HPDE6-E6E7 (cell line): ENCODE measurements around the gene ULK1.
"Not testable (repeated sequence)": the region's sequence is repeated elsewhere in the genome, so short reads cannot be mapped to it uniquely, and the experiment has no call there.

ENCODE experiments used
- DNase-seq: peaks from one replicate; pipeline ENCODE4 v3.0.0; 2011; ENCODE audit warnings: missing footprints; ENCODE audit errors: extremely low spot score

ULK1 gene

DNA sequence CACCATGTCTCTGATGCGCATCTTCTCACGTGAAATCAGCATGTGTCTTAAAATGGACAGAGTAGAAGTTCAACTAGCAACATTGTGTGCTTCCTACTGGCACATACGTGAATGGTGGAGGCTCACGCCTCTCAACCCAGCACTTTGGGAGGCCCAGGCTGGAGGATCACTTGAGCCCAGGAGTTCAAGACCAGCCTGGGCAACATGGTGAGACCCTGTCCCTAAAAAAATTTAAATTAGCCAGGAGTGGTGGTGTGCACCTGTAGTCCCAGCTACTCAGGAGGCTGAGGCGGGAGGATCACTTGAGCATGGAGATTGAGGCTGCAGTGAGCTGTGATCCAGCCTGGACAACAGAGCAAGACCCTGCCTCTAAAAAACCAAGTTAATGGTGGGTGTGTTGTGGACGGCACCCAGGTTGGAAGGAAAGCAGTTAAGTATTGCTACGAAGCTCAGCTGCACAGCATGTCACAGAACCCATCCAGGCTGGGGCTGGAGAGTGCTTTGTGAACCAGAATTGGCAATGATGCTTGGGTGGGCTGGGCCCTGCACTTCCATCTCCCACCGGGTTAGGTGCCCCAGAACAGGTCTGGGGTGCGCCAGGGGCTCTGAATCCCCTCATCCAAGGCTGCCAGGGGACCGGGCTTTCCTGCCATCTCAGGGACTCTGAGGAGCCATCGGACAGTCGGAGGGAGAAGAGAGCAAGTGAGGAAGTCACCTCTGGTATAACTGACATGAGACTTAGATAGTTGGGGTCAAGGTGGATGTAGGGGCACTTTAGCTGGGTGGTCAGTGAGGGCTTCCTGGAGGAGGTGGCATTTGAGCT is 33.0 kb upstream of the ULK1 start:
- no peak for DNase-seq

GRCh38 chr12:131862084-131862441 is 32.4 kb upstream of the ULK1 start:
- DNase-seq = no peak

- no peak for DNase-seq
Measured at GRCh38 chr12:131862600-131862993, 31.8 kb upstream of the ULK1 start.

GRCh38 chr12:131862994-131863710 is 31.3 kb upstream of the ULK1 start:
- no peak for DNase-seq

DNA sequence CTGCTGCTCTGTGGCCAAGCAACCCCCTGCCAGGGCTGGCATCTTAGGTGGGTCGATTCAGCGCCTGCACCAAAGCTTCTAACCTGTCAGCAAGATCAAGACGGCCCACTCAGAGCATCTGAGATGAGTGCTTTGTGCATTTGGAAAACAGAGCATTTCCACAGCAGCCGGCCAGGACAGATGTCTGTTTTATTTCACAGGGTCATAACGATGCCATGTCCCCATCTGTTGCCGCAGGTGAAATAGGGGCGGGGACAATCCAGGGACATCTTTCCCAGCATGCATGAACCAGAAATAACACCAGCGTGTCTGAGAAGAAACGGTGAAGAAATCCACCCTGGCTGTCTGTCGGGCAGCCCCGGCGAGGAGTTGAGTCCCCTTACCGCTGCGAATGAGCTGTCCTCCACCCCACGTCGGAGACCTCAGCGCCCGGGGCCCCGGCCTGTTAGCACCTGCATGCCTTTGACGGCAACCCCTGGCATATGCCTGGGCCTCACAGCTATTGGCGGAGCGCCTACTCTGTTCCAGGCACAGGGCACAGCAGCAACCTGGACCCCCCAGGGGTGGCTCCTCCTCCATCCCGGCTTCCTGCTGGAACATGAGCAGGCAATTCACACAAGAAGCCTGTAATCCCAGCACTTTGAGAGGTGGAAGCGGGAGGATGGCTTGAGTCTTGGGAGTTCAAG is 30.6 kb upstream of the ULK1 start:
- DNase-seq = no peak

DNA sequence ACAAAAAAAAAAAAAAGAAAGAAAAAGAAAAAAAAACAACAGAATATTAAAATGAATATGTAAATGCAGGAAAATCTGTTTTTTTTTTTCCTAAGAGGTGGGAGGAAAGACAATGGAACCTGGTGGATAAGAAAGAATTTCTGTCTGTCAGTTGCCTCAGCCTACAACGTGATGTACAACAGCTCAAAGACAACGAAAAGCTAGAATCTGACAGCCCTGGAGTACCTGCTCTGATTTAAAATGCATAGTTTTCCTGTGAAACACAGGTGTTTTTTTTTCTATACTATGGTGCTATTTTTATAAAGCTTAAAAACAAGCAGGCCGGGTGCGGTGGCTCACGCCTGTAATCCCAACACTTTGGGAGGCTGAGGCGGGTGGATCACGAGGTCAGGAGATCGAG is 30.0 kb upstream of the ULK1 start:
- no peak for DNase-seq

DNA sequence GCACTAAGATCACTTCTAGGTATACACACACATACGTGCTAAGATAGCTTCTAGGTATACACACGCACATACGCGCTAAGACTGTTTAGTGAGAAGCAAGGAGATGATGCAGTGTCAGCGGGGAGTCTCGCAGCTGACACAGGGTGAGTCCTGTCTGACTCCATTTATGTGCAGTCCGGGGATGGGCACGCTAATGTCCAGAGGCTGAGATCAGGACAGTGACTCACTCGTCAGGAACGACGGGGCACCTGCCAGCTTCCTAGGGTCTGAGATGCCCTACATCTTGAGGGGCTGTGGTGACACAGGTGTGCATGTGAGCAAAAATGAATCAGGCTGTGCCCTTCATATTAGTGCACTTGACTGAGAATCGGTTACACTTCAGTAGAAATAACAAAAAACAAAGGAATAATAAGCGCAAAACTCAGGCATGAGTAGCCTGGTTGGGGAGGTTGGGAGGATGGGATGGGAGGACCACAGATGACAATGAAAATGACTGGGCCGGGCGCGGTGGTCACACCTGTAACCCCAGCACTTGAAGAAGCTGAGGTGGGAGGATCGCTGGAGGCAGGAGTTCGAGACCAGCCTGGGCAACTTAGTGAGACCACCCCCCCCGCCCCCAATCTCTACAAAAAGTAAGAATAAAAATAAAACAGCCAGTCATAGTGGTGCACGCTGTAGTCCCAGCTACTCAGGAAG is 29.1 kb upstream of the ULK1 start:
- peak; percentile 82 for DNase-seq

GRCh38 chr12:131867471-131867870 is 27.0 kb upstream of the ULK1 start:
- DNase-seq = no peak

DNA sequence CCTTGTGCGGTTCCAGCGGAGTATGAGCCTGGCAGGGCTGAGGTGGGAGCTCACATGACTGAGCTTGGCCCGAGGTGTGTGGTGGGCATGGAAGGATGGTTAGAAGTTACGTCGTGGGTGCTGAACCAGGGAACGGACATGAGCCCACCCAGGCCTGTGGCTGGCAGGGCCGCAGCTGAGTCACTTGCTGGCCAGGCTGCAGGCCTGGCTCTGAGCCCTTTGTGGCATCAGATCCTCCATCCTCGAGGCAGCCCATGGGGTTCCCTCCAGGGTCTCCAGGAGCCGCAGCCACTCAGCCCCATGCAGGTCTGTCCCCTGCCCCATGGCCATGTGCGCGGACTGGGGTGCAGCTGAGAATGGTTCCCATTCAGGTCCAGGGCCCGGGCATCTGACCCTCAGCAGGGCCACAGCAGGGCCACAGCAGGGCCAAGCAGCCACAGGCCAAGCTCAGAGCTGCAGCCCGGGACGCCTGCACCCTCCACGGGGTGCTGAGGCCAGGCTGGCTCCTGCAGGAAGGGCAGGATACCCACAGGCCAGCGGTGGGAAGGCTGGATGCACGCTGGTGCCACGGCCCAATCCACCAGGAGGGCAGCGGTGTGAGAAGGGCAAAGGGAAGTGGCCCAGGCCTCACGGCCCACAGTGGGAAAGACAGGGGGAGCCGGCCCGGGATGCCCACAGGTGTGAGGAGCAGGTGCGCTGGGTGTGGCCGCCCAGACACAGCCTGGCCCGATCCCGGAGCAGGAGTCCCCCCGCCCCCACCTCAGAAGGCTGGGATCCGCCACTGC is 26.3 kb upstream of the ULK1 start:
- no peak for DNase-seq

GRCh38 chr12:131869871-131870418 is 24.5 kb upstream of the ULK1 start:
- DNase-seq = no peak

GRCh38 chr12:131871677-131872076 is 22.7 kb upstream of the ULK1 start:
- DNase-seq = no peak

DNA sequence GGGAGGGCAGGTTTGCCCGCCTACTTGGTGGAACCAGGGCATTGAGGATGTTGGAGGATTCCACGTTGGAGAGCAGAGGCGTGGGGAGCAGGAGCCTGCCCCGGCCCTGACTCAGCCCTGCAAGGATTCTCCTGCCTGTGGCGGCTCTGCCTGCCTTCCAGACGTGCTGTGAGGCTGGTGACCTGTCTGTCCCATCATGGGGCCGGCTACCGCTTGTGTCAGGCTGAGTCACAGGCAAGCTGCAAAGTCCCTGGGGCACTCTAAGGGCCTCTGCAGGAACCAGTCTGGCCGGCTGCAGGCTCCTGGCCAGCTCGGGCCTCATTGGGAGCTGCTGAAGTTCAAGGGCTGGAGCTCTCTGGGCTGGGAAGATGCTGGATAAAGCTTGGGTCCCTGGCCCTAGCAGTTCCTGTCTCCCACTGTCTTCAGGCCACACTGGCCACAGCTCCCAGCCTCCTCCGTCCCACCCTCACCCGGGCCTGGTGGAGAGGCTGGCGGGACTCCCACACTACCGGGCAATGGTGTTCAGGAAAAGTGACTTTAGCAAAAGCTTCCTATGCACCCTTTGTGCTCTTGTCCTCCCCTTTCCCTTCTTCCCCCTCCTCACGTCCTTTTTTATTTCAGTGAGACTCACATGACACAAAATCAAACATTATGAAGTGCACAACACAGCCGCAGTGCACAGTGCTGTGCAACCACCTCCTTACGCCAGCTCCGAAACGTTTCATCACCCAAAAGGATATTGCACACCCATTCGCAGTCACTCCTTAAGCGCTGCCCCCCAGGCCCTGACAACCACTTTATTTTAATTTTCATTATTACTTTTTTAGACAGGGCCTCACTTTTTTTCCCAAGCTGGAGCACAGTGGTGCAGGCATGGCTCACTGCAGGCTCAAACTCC is 22.0 kb upstream of the ULK1 start:
- peak; percentile 88 for DNase-seq

GRCh38 chr12:131873293-131873692 is 21.1 kb upstream of the ULK1 start:
- no peak for DNase-seq

DNA sequence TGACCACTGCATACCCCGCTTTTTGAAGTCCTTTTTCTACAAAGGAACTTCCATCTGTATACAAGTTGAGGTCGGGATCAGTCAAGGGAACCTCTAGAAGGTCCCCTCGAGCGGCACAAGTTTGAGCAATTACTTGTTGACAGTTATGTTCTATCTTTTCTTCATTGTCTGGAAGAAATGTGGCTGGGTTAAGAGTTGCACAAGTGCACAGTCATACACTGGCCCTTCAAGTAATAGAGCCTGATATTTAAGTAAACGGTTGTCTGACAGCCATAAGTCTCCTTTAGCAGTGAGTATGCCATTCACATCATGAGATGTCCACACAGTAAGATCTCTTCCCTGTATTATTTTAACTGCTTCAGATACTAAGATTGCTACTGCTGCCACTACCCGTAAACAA is 19.4 kb upstream of the ULK1 start:
- not testable (repeated sequence) for DNase-seq

DNA sequence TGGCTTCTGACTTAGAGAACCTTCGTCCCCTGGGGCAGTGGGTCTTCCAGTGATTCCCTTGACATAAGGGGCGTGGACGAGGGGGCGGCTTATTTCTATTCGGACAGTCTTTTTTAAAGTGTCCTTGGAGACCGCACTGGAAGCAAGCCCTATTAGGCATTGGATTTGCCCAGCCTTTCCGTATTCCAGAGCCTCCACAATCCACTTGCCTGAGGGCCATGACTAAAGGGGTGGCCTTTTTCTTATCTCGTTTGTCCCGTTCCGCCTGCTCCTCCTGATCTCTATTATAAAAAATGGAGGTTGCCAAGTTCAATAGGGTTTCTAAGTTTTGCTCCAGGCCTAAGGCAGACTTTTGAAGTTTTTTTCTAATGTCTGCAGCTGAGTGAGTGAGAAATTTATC is 17.2 kb upstream of the ULK1 start:
- not testable (repeated sequence) for DNase-seq

DNA sequence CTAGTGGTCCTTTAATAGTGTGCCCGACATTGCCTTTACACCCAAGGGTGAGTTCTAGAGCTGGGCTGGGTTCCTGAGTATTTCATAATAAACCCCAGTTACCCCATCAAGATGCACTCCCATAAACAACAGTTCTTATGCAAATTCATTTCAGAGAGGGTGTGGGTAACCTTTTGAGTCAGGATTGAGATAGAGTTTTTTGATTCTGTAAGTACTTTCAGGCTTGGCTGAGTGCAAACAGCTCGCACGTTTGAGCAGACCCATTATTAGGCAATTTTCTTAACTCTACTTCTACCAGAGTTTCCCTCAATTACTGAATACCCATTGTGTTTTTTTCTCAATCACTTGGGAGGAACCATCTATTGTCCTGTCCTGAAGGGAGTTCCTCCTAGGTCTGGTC is 16.0 kb upstream of the ULK1 start:
- not testable (repeated sequence) for DNase-seq

GRCh38 chr12:131882804-131883520 is 11.5 kb upstream of the ULK1 start:
- no peak for DNase-seq

- no peak for DNase-seq
Measured at GRCh38 chr12:131883521-131883900, 10.9 kb upstream of the ULK1 start.

DNA sequence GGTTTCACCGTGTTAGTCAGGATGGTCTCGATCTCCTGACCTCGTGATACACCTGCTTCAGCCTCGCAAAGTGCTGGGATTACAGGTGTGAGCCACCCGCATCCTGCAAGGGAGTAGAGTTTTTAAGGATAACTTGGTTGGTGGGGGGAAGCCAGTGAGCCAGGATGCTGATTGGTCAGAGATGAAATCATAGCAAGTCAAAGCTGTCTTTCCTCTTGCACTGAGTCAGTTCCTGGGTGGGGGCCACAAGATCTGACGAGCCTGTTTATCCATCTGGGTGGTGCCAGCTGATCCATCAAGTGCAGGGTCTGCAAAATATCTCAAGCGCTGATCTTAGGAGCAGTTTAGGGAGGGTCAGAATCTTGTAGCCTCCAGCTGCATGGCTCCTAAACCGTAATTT is 9.3 kb upstream of the ULK1 start:
- not testable (repeated sequence) for DNase-seq
